K562 (cell line): ENCODE data around the gene OR8B8. TPM values are rescaled to one million over a fixed set of nuclear protein-coding genes. Genes with fewer than 3 reads are reported as not detected.
"Not testable (repeated sequence)": the region's sequence is repeated elsewhere in the genome, so short reads cannot be mapped to it uniquely, and the experiment has no call there.

Experiments used
- ATAC-seq: fragments of 200-7000 bp; cut with Tn5 transposase; 3 replicates; pipeline ENCODE4 v1.9.1; 2020; ENCODE audit warnings: moderate library complexity
- BruUV-seq: library from RNA; stranded (reverse); fragments of 400-500 nt; replicated peaks from 2 replicates; lab custom pipeline; 2021; lab: Mats Ljungman, UMichigan
- CTCF ChIA-PET: fragments of 300-600 bp; formaldehyde crosslinking; extraction: SDS; loops from one replicate; lab custom pipeline; 2021; ENCODE audit warnings: low intra/inter-chr PET ratio; lab: Yijun Ruan, JAX
- POLR2A ChIA-PET: fragments of 300-600, 350-650 bp; sonication (Branson Sonifier 250); formaldehyde crosslinking; extraction: SDS; loops from one replicate; lab custom pipeline; 2021; ENCODE audit warnings: antibody characterized with exemption, inconsistent platforms; lab: Yijun Ruan, JAX
- DNase-seq, 4 experiments: peaks; one replicate each; pipeline versions ENCODE4 v3.0.0 to v3.0.0-alpha.2; 2011 to 2018; ENCODE audit warnings: low spot score in 3 of 4, mixed read lengths in 3 of 4; ENCODE audit errors: extremely low read depth in 1 of 4
- FAIRE-seq: peaks from 2 replicates; lab custom pipeline; 2011; peaks lifted over from hg19 to GRCh38; lab: Jason Lieb, UNC
- H2AFZ ChIP-seq: 2 replicates; pipeline ENCODE4 v1.6.0; 2011; ENCODE audit warnings: low read depth, low read length, control low read depth, inconsistent platforms
- H3K27ac ChIP-seq: fragments of 200-600 bp; 3 replicates; pipeline ENCODE4 v1.8.0; 2011; ENCODE audit warnings: low read depth, mild to moderate bottlenecking, control low read depth, inconsistent platforms, low read length, moderate library complexity, mixed read lengths; ENCODE audit errors: extremely low read depth
- H3K27me3 ChIP-seq, 2 experiments: fragments of 300-600 bp in 1 of 2; 2 replicates in 1 of 2; 3 replicates in 1 of 2; pipeline versions ENCODE4 v1.6.0 to v1.8.0; 2011; ENCODE audit warnings: inconsistent platforms in 2 of 2, low read length in 2 of 2, mild to moderate bottlenecking in 1 of 2, mixed read lengths in 1 of 2, moderate library complexity in 1 of 2; ENCODE audit not compliant: control insufficient read depth in 2 of 2, insufficient read depth in 2 of 2
- H3K36me3 ChIP-seq: fragments of 300-600 bp; 3 replicates; pipeline ENCODE4 v1.8.0; 2011; ENCODE audit warnings: mild to moderate bottlenecking, low read length, inconsistent platforms; ENCODE audit not compliant: control insufficient read depth, insufficient read depth
- H3K4me1 ChIP-seq, 2 experiments: fragments of 200-600 bp in 1 of 2; replicated peaks in 1 of 2; 2 replicates in 1 of 2; 3 replicates in 1 of 2; pipeline versions ENCODE4 v1.5.1 to v1.8.0; 2011; ENCODE audit warnings: inconsistent platforms in 2 of 2, low read length in 2 of 2, mild to moderate bottlenecking in 1 of 2, mixed read lengths in 1 of 2, moderate library complexity in 1 of 2; ENCODE audit not compliant: control insufficient read depth in 2 of 2, insufficient read depth in 2 of 2
- H3K4me2 ChIP-seq: 2 replicates; pipeline ENCODE4 v1.6.1; 2011; ENCODE audit warnings: low read length, control low read depth, inconsistent platforms, mixed read lengths; ENCODE audit not compliant: insufficient read depth
- H3K4me3 ChIP-seq: fragments of 200-600 bp; sonication (generic), shearing (Covaris generic); 2 replicates; pipeline ENCODE4 v1.5.1; 2016; ENCODE audit warnings: control low read depth, inconsistent platforms
- H3K79me2 ChIP-seq: fragments of 200-600 bp; 3 replicates; pipeline ENCODE4 v1.8.0; 2011; ENCODE audit warnings: low read length, inconsistent platforms; ENCODE audit not compliant: control insufficient read depth, insufficient read depth
- H3K9ac ChIP-seq, 2 experiments: 2 replicates each; pipeline versions ENCODE4 v1.6.0 to v1.6.1; 2011; ENCODE audit warnings: low read depth in 2 of 2, low read length in 2 of 2, control low read depth in 1 of 2, inconsistent platforms in 1 of 2, mild to moderate bottlenecking in 1 of 2, mixed read lengths in 1 of 2; ENCODE audit not compliant: insufficient read depth in 1 of 2
- H3K9me1 ChIP-seq: one replicate; pipeline ENCODE4 v1.6.0; 2011; ENCODE audit warnings: inconsistent platforms, mild to moderate bottlenecking, low read length, moderate library complexity; ENCODE audit not compliant: control insufficient read depth, insufficient read depth
- H3K9me3 ChIP-seq: replicated peaks from 2 replicates; pipeline ENCODE4 v1.5.1; 2011; ENCODE audit warnings: low read depth, low read length, inconsistent platforms; ENCODE audit not compliant: control insufficient read depth, insufficient read depth
- H4K20me1 ChIP-seq: replicated peaks from 2 replicates; pipeline ENCODE4 v1.6.1; 2011; ENCODE audit warnings: low read length, inconsistent platforms, mixed read lengths; ENCODE audit not compliant: control insufficient read depth, insufficient read depth
- C11orf30 ChIP-seq: fragments of 450-650 bp; IDR thresholded peaks from 2 replicates; pipeline ENCODE4 v1.6.1; 2016; ENCODE audit warnings: low read depth, mild to moderate bottlenecking
- JUND ChIP-seq, 2 experiments: IDR thresholded peaks; 2 replicates in 1 of 2; 3 replicates in 1 of 2; pipeline ENCODE4 v1.6.1; 2011; ENCODE audit warnings: borderline replicate concordance in 2 of 2, low read depth in 2 of 2, low read length in 2 of 2, improper control_type of control experiment in 1 of 2, missing biosample characterization in 1 of 2, missing genetic modification characterization in 1 of 2, missing genetic modification reagents in 1 of 2
- LARP7 ChIP-seq: fragments of 450-650 bp; IDR thresholded peaks from 2 replicates; pipeline ENCODE4 v1.6.1; 2016
- MAFF ChIP-seq: IDR thresholded peaks from 2 replicates; pipeline ENCODE4 v1.6.1; 2012; ENCODE audit warnings: low read length, improper control_type of control experiment
- MAFG ChIP-seq: fragments of 450-650 bp; conservative IDR thresholded peaks from 2 replicates; pipeline ENCODE4 v1.6.1; 2016; ENCODE audit warnings: missing genetic modification characterization, missing compliant biosample characterization
- MAFK ChIP-seq: IDR thresholded peaks from 2 replicates; pipeline ENCODE4 v1.6.1; 2011; ENCODE audit warnings: low read length, improper control_type of control experiment
- NFE2 ChIP-seq: IDR thresholded peaks from 2 replicates; pipeline ENCODE4 v1.6.1; 2014; ENCODE audit warnings: antibody characterized with exemption, low read depth
- NFE2L1 ChIP-seq: fragments of 450-650 bp; IDR thresholded peaks from 2 replicates; pipeline ENCODE4 v1.6.1; 2016; ENCODE audit warnings: missing genetic modification characterization, low read depth, mild to moderate bottlenecking, missing compliant biosample characterization, moderate library complexity, borderline replicate concordance
- RCOR1 ChIP-seq, 2 experiments: IDR thresholded peaks; 2 replicates each; pipeline ENCODE4 v1.6.1; 2012; ENCODE audit warnings: low read depth in 2 of 2, low read length in 2 of 2, borderline replicate concordance in 1 of 2, improper control_type of control experiment in 1 of 2
- ZNF316 ChIP-seq: fragments of 450-650 bp; IDR thresholded peaks from 2 replicates; pipeline ENCODE4 v1.6.1; 2016
- WGBS: fragments of 100-300 bp; shearing (Covaris generic); methylation state at CpG from one replicate; pipeline ENCODE4 v1.1.6; 2016; ENCODE audit warnings: low coverage, mixed read lengths; ENCODE audit not compliant: insufficient coverage; ENCODE audit errors: missing lambda C conversion rate; 5-methylcytosine and 5-hydroxymethylcytosine counted together
- in situ Hi-C: fragments of 300-500 bp; cut with MboI; formaldehyde crosslinking; loops from 4 replicates; pipeline ENCODE4 v1.15.0; 2018; ENCODE audit warnings: inconsistent platforms, mixed read lengths
- intact Hi-C: fragments of 100-400 bp; cut with micrococcal nuclease; formaldehyde crosslinking; loops from 2 replicates; pipeline ENCODE4 v1.14.2; 2022
- polyA plus RNA-seq, 8 experiments: library from polyadenylated mRNA; depleted of rRNA in 4 of 8; stranded (reverse) in 5 of 8; unstranded in 3 of 8; fragments of >200 nt; fragmentation: Nextera tagmentation in 2 of 8; fragmentation: Illumina TruSeq in 1 of 8; extraction: Ambion mirVana in 2 of 8; extraction: Trizol in 1 of 8; gene quantifications; 2 replicates each; pipeline versions ENCODE4 v1.2.1 to v1.2.3, GENCODE V29; 2011 to 2014; ENCODE audit warnings: inconsistent platforms in 1 of 8, missing spikeins in 1 of 8
- total RNA-seq, 7 experiments: library from RNA; depleted of rRNA in 6 of 7; stranded (reverse); fragments of >200 nt in 6 of 7; fragmentation: Illumina TruSeq in 2 of 7; extraction: Trizol in 2 of 7; gene quantifications; 2 replicates each; pipeline versions ENCODE4 v1.2.1 to v1.2.3, GENCODE V29; 2011 to 2021; ENCODE audit warnings: low replicate concordance in 1 of 7

Gene OR8B8
- total and polyA plus RNA-seq, 9 of the 15 experiments (the other 6 are each of a cell fraction or from before 2014, with no cell fraction given), result 0.18 TPM; not detected in 8

GRCh38 chr11:124396847-124397246, 48.6 kb downstream of the OR8B8 start:
- H3K9ac ChIP-seq, H3K4me3 ChIP-seq, H3K9me3 ChIP-seq, DNase-seq, H3K27me3 ChIP-seq, H3K4me2 ChIP-seq, H3K79me2 ChIP-seq, H2AFZ ChIP-seq, BruUV-seq, H3K36me3 ChIP-seq, in situ Hi-C loops, H3K4me1 ChIP-seq, H3K9me1 ChIP-seq, CTCF ChIA-PET, H3K27ac ChIP-seq, H4K20me1 ChIP-seq, intact Hi-C loops, POLR2A ChIA-PET: not testable (repeated sequence)
- peak; percentile 74 for TF ChIP-seq NFE2
- peak; percentile 66; the same call in 1 of the 2 replicates for TF ChIP-seq MAFK
- TF ChIP-seq MAFG (tag), result peak; percentile 39; the same call in 1 of the 2 replicates
- peak; percentile 71; the same call in 1 of the 2 replicates for TF ChIP-seq MAFF
- FAIRE-seq (peak; percentile 73), ATAC-seq (peak; percentile 58)
- 44% methylated on average over 2 of the region's 4 CpGs for WGBS

DNA sequence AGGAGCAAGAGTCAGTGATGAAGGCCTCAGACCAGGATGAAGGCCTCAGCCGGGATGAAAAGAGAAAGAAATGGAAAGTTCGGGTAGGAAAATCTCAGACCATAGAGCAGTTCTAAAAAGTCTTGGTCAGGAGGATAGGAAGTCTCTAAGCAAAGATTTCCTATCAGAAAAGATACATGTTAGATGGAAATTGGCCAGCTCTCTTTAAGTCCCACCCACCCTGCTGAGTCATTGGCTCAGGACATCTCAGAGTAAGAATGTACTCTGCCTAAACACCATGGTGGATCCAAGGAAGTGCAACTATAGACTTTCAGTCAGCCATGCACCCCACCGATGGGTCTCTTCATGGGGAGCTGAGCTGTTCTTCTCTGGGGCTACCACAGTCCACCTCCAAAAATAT, 51.1 kb downstream of the OR8B8 start:
- Histone ChIP-seq H3K9me3 (no peaks in the 10 kb centered on the region), H3K4me1 (peaks cover 0 to 5% of the 10 kb centered on the region in 2 experiments; a peak in 1 of 5 replicates), H3K9ac (no peak overlapping the region), H4K20me1 (no peaks in the 10 kb centered on the region), H3K27me3 (no peaks in the 10 kb centered on the region), H3K36me3 (no peaks in the 10 kb centered on the region), H3K4me3 (no peak overlapping the region), H2AFZ (no peak overlapping the region), H3K27ac (no peak overlapping the region), H3K9me1 (no peaks in the 10 kb centered on the region), H3K4me2 (no peak overlapping the region), H3K79me2 (no peaks in the 10 kb centered on the region)
- peak; percentile 91 for ATAC-seq
- no TSS peak for BruUV-seq
- in situ Hi-C loops (no loop called here), intact Hi-C loops (no loop called here)
- 56% methylated on average over 3 of the region's 3 CpGs for WGBS
- ChIA-PET POLR2A (no interaction called here), CTCF (no interaction called here)
- TF ChIP-seq NFE2, result peak; percentile 88
- TF ChIP-seq NFE2L1 (tag), result peak; percentile 30; the same call in 1 of the 2 replicates
- TF ChIP-seq JUND (IDR thresholded peaks at IDR 0.05; ENCODE audit: borderline replicate concordance, low read depth, low read length), result peak; percentile 16; the same call in 1 of the 2 replicates
- no peak for TF ChIP-seq JUND (tag; IDR thresholded peaks at IDR 0.05; ENCODE audit: borderline replicate concordance, low read depth, low read length)
- peak; percentile 64; the same call in 1 of the 2 replicates for TF ChIP-seq C11orf30
- no peak for TF ChIP-seq LARP7
- no peak for TF ChIP-seq RCOR1 (IDR thresholded peaks at IDR 0.05; ENCODE audit: borderline replicate concordance in 1 of 2, low read depth in 2 of 2, low read length in 2 of 2)
- TF ChIP-seq ZNF316, result peak; percentile 54; the same call in 1 of the 2 replicates
- TF ChIP-seq MAFF, result peak; percentile 56
- TF ChIP-seq MAFG (tag), result peak; percentile 74
- peak; percentile 66; the same call in 1 of the 2 replicates for TF ChIP-seq MAFK
- DNase-seq, result peak in 2 of 4 experiments; percentile 22 to 64
- no peak for FAIRE-seq
